HG03196 (cell line): Measurements from ENCODE around the gene SHH.
"Not testable (repeated sequence)": the region's sequence is repeated elsewhere in the genome, so short reads cannot be mapped to it uniquely, and the experiment has no call there.

Experiments used
- ATAC-seq: cut with Tn5 transposase; IDR thresholded peaks from one replicate; pipeline ENCODE4 v1.9.1; 2021; ENCODE audit not compliant: unreplicated experiment

Gene SHH

GRCh38 chr7:155843426-155844018 lies 31.3 kb upstream of the SHH start:
- ATAC-seq, result no peak

GRCh38 chr7:155842496-155843265 lies 30.4 kb upstream of the SHH start:
- ATAC-seq, result no peak

- no peak for ATAC-seq
These were observed 28.6 kb upstream of the SHH start for GRCh38 chr7:155840909-155841308.

GRCh38 chr7:155840262-155840885 lies 28.1 kb upstream of the SHH start:
- no peak for ATAC-seq

GRCh38 chr7:155839461-155839860 lies 27.2 kb upstream of the SHH start:
- ATAC-seq, result no peak

GRCh38 chr7:155838312-155838711 lies 26.0 kb upstream of the SHH start:
- ATAC-seq, result not testable (repeated sequence)

- no peak for ATAC-seq
These were observed 24.8 kb upstream of the SHH start for GRCh38 chr7:155837126-155837479.

GRCh38 chr7:155836216-155837125 lies 24.2 kb upstream of the SHH start:
- ATAC-seq, result no peak

- no peak for ATAC-seq
These were observed 23.4 kb upstream of the SHH start for GRCh38 chr7:155835446-155836215.

GRCh38 chr7:155834486-155835048 lies 22.3 kb upstream of the SHH start:
- no peak for ATAC-seq

GRCh38 chr7:155833651-155834050 lies 21.4 kb upstream of the SHH start:
- no peak for ATAC-seq

- no peak for ATAC-seq
These were observed 20.3 kb upstream of the SHH start for GRCh38 chr7:155832581-155832981.

- ATAC-seq, result no peak
These were observed 19.7 kb upstream of the SHH start for GRCh38 chr7:155831807-155832524.

GRCh38 chr7:155830961-155831806 lies 18.9 kb upstream of the SHH start:
- no peak for ATAC-seq

- no peak for ATAC-seq
These were observed 17.7 kb upstream of the SHH start for GRCh38 chr7:155829796-155830470.

GRCh38 chr7:155825336-155825735 lies 13.1 kb upstream of the SHH start:
- no peak for ATAC-seq

GRCh38 chr7:155824227-155824886 lies 12.1 kb upstream of the SHH start:
- no peak for ATAC-seq

- no peak for ATAC-seq
These were observed 9.6 kb upstream of the SHH start for GRCh38 chr7:155821851-155822250.
